Left ventricle myocardium inferior (tissue), 1 donor: ENCODE measurements around the gene LSAMP. TPM values are rescaled to one million over a fixed set of nuclear protein-coding genes. Genes with fewer than 3 reads are reported as not detected.

Experiments used
- DNase-seq: peaks from one replicate; pipeline ENCODE4 v3.0.0-alpha.2; 2020
- H3K27ac ChIP-seq: fragments of 200-600 bp; replicated peaks from 2 replicates; pipeline ENCODE4 v1.8.0; 2021
- H3K27me3 ChIP-seq: fragments of 200-600 bp; 2 replicates; pipeline ENCODE4 v1.8.0; 2021; ENCODE audit warnings: low read depth
- H3K36me3 ChIP-seq: fragments of 200-600 bp; 2 replicates; pipeline ENCODE4 v1.8.0; 2021
- H3K4me1 ChIP-seq: fragments of 200-600 bp; 2 replicates; pipeline ENCODE4 v1.8.0; 2021
- H3K4me3 ChIP-seq: fragments of 200-600 bp; 2 replicates; pipeline ENCODE4 v1.8.0; 2021; ENCODE audit warnings: mild to moderate bottlenecking, moderate library complexity
- H3K9me3 ChIP-seq: fragments of 200-600 bp; replicated peaks from 2 replicates; pipeline ENCODE4 v1.8.0; 2021
- CTCF ChIP-seq: fragments of 200-600 bp; IDR thresholded peaks from 2 replicates; pipeline ENCODE4 v1.8.0; 2021; ENCODE audit warnings: antibody characterized with exemption, mild to moderate bottlenecking, borderline replicate concordance
- intact Hi-C: fragments of 100-400 bp; cut with micrococcal nuclease; formaldehyde crosslinking; loops from one replicate; pipeline ENCODE4 v1.11.0; 2022
- total RNA-seq: library from RNA; stranded (reverse); fragmentation: NEBNext Ultra II Directional; extraction: Animal tissue kit (Norgen Biotek cat#: 25700); gene quantifications from one replicate; pipeline ENCODE4 v1.2.1, GENCODE V29; 2021
- donor health status: DM: no; HTN: yes; CAD: no; lungs with severe emphysema.

Gene LSAMP
- total RNA-seq, 1 donor from 2014 or later: 1.2 TPM

- DNase-seq: no peak
- Histone ChIP-seq H3K9me3 (no peaks in the 10 kb centered on the region), H3K27ac (no peak overlapping the region), H3K27me3 (no peaks in the 10 kb centered on the region), H3K4me1 (no peaks in the 10 kb centered on the region), H3K36me3 (no peaks in the 10 kb centered on the region), H3K4me3 (no peak overlapping the region)
- TF ChIP-seq CTCF: no peak
- intact Hi-C loops: no loop called here
Measured at GRCh38 chr3:115980709-115981108, 464.6 kb downstream of the LSAMP start.

- Histone ChIP-seq H3K4me3 (no peak overlapping the region), H3K9me3 (no peaks in the 10 kb centered on the region), H3K36me3 (no peaks in the 10 kb centered on the region), H3K27ac (no peak overlapping the region), H3K4me1 (no peaks in the 10 kb centered on the region), H3K27me3 (no peaks in the 10 kb centered on the region)
- intact Hi-C loops: no loop called here
- no peak for DNase-seq
- no peak for TF ChIP-seq CTCF
Measured at GRCh38 chr3:115977866-115978265, 467.4 kb downstream of the LSAMP start.

GRCh38 chr3:115975796-115976195, 469.5 kb downstream of the LSAMP start:
- no peaks in the 10 kb centered on the region for H3K36me3 ChIP-seq
- H3K27me3 ChIP-seq: no peaks in the 10 kb centered on the region
- intact Hi-C loops: no loop called here
- no peaks in the 10 kb centered on the region for H3K4me1 ChIP-seq
- H3K4me3 ChIP-seq: no peak overlapping the region
- no peak for TF ChIP-seq CTCF
- H3K27ac ChIP-seq: no peak overlapping the region
- DNase-seq: no peak
- no peaks in the 10 kb centered on the region for H3K9me3 ChIP-seq

- TF ChIP-seq CTCF: no peak
- no peaks in the 10 kb centered on the region for H3K4me1 ChIP-seq
- H3K9me3 ChIP-seq: no peaks in the 10 kb centered on the region
- intact Hi-C loops: no loop called here
- H3K4me3 ChIP-seq: no peak overlapping the region
- DNase-seq: no peak
- H3K27ac ChIP-seq: no peak overlapping the region
- H3K36me3 ChIP-seq: no peaks in the 10 kb centered on the region
- no peaks in the 10 kb centered on the region for H3K27me3 ChIP-seq
Measured at GRCh38 chr3:115975353-115975752, 469.9 kb downstream of the LSAMP start.

- Histone ChIP-seq H3K27me3 (no peaks in the 10 kb centered on the region), H3K4me3 (no peak overlapping the region), H3K9me3 (no peaks in the 10 kb centered on the region), H3K36me3 (no peaks in the 10 kb centered on the region), H3K4me1 (no peaks in the 10 kb centered on the region), H3K27ac (no peak overlapping the region)
- intact Hi-C loops: no loop called here
- DNase-seq: no peak
- TF ChIP-seq CTCF: no peak
Measured at GRCh38 chr3:115974940-115975339, 470.3 kb downstream of the LSAMP start.

GRCh38 chr3:115968871-115969270, 476.4 kb downstream of the LSAMP start:
- no peak for TF ChIP-seq CTCF
- intact Hi-C loops: no loop called here
- Histone ChIP-seq H3K4me1 (no peaks in the 10 kb centered on the region), H3K36me3 (no peaks in the 10 kb centered on the region), H3K27ac (no peak overlapping the region), H3K4me3 (no peak overlapping the region), H3K9me3 (peaks cover 14% of the 10 kb centered on the region), H3K27me3 (no peaks in the 10 kb centered on the region)
- no peak for DNase-seq
